ENCODE data around the gene GRAMD4.

- no peak for TF ChIP-seq POLR2A (IDR thresholded peaks at IDR 0.05; ENCODE audit: low read depth, low read length)
- no peak for TF ChIP-seq PAX5 (IDR thresholded peaks at IDR 0.05; ENCODE audit: insufficient read depth, low read length, severe bottlenecking)
- no peak for TF ChIP-seq POLR2AphosphoS5 (IDR thresholded peaks at IDR 0.05; ENCODE audit: low read depth, low read length)
- no peak for TF ChIP-seq TAF1 (IDR thresholded peaks at IDR 0.05; ENCODE audit: low read depth, low read length)
Observed at GRCh38 chr22:46617207-46617985, 2.8 kb upstream of the GRAMD4 start.

Data from GM12891 (cell line).